IMR-90 (cell line): ENCODE data around the gene KMT2A.

Source experiments
- CTCF ChIP-seq: conservative IDR thresholded peaks from 2 replicates; pipeline ENCODE4 v1.5.1; 2012; ENCODE audit warnings: mild to moderate bottlenecking, low read depth, low read length, improper control_type of control experiment
- MAZ ChIP-seq: IDR thresholded peaks from 2 replicates; pipeline ENCODE4 v1.6.1; 2012; ENCODE audit warnings: low read depth, mild to moderate bottlenecking, low read length, improper control_type of control experiment, moderate library complexity, borderline replicate concordance
- POLR2A ChIP-seq: IDR thresholded peaks from 2 replicates; pipeline ENCODE4 v1.6.1; 2012; ENCODE audit warnings: mild to moderate bottlenecking, low read depth, low read length

- TF ChIP-seq CTCF (no peak), POLR2A (no peak), MAZ (no peak)
Measured at GRCh38 chr11:118398791-118399559, 37.3 kb upstream of the KMT2A start.
